Activated CD8-positive, alpha-beta memory T cell treated with anti-CD3 and anti-CD28 coated beads for 24 hours (primary cell): Measurements from ENCODE around the gene LYPD3.

Experiments
- DNase-seq: peaks from one replicate; pipeline ENCODE4 v3.0.0-alpha.2; 2020

Gene LYPD3

DNA sequence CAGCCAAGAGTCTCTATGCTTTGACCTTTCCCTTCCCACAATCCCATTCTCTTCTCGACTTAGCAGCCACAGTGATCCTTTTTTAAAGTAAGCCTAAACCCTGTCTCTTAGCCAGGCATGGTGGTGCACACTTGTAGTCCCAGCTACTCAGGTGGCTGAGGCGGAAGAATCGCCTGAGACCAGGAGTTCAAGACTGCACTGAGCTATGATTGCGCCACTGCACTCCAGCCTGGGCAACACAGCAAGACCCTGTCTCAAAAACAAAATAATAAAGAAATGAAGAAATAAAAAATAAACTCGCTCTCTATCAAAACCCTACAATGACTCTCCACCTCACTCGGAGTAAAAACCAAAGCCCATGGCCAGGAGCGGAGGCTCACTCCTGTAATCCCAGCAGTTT is 36.0 kb downstream of the LYPD3 start:
- no peak for DNase-seq

DNA sequence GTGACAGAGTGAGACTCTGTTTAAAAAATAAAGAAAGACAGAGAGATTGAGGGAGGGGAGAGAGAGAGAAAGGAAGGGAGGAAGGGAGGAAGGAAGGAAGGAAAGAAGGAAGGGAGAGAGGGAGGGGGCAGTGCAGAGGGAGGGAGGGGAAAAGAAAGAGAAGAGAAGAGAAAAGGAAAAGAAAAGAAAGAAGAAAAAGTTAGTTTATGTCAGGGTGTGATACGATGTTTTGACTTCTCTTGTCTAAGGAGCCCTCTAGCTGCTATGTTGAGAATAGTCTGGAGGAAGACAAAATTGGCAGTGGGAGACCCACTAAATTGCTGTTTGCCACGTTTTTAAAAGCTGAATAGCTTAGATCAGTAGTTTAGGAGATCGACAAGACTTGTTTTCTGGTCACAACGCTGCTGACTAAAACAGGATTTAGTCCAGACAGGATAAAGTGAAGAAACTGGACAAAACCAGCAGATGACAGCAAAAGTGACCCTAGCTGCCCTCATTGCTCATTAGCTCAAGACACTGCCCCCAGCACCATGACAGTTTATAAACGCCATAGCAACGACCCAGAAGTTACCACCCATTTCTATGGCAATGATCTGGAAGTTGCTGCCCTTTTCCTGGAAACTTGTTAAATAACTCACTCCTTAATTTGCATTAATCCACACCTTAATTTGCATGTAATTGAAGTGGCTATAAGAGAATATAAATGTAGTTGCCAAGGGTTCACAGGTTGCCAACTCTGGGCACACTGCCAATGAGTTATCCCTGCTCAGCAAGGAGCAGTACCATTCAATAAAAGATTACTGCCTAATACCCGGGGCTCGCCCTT is 39.6 kb downstream of the LYPD3 start:
- DNase-seq, result no peak

DNA sequence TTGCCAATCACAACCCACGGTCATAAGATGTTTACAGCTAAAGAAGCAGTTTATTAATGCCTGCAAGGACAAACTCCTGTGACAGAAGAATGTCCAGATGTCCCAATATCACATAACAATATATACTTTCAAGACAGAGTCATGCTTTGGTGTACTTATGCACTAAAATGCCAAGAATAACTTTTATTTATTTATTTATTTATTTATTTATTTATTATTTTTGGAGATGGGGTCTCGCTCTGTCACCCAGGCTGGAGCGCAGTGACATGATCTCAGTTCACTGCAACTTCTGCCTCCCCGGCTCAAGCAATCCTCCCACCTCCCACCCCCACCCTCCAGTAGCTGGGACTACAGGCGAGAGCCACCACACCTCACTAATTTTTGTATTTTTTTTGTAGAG is 41.6 kb downstream of the LYPD3 start:
- no peak for DNase-seq

DNA sequence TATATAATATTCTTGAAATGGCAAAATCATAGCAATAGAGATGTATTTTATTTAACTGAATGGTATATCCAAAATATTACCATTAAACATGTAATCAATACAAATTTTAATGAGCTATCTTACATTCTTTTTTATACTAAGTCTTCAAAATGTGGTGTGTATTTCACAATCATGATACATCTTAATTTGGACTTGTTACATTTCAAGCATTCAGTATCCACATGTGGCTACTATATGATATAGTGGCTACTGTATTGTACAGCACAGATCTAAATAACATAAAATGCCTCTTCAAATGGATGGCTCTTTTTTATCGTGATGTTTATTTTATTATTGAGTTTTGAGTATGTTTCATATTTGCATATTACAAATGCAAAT is 42.7 kb downstream of the LYPD3 start:
- no peak for DNase-seq

DNA sequence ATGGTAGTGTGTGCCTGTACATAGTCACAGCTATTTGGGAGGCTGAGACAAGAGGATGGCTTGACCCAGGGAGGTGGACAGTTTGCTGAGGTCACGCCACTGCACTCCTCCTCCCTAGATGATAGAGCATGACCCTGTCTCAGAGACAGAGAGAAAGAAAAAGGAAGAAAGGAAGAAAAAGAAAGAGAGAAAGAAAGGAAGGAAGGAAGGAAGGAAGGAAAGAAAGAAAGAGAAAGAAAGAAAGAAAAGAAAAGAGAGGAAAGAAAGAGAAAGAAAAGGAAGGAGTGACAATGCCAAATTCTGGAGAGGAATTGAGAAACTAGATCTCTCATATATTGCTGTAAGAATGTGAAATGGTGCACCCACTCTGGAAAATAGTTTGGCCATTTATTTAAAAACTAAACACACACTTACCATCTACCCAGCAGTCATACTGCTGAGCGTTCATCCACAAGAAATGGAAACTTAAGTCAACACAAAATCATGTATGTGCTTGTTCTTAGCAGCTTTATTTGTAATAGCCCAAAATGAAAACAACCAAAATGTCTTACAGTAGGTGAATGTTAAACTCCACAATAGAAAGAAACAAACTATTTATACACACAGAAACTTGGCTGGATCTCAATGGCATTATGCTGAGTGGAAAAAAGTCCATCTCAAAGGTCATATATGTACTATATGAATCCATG is 43.3 kb downstream of the LYPD3 start:
- no peak for DNase-seq

DNA sequence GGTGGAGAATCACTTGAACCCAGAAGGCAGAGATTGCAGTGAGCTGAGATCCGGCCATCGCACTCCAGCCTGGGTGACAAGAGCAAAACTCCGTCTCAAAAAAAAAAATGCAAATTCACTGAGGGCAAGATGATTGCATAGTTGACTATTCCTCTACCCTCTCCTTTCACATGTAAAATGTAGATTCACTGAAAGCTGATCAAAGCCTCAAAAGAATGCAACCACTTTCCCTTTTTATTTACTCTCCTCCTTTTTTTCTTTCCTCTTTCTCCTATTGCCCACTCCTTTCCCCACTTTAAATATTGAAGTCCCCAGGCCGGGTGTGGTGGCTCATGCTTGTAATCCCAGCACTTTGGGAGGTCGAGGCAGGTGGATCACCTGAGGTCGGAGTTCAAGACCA is 44.5 kb downstream of the LYPD3 start:
- peak; percentile 17 for DNase-seq

DNA sequence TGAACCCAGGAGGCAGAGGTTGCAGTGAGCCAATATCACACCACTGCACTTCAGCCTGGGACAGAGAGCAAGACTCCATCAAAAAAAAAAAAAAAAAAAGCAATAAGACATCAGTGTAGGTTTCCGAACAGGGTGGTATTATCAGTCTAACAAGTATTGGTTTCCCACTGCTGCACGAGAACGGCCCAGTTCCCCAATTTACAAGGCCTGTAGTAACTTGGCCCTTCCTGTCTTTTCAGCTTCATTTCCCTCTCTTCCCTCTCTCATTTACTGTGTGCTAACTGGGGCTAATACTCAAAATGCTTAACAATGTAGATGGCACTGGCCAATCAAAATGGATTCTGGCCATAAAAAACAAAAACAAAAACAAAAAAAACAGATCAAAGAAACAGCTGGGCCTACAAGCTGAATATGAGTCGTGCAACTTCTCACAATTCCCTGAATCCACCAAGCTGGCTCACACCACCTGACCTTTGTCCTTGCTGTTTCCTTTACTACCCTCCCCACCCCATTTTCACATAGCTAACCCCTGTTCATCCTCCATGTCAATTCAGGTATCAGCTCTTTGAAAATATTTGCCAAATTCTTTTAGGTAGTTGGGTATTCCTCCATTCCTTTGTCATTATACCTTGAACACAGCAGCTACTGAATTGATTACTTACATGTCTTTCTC is 48.3 kb downstream of the LYPD3 start:
- DNase-seq, result no peak

DNA sequence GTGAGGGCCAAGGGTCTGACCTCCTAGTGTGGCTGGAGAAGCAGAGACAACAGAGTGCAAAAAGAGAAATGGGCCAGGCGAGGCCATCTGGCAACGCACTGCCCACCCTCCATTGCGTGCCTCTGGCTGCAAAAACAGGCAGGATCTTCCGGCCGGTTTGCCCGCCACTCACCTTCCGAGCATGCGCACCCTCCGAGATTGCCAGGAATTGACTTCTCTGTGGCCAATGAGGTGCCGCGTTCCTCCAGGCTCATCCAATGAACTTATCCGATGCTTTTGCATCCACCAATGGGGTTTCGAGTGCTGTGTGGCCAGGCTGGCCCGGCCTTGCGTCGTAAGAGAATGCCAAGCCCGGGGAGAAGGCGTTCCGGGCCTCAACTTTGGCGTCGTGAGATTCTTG is 50.9 kb downstream of the LYPD3 start, which contains the start of gene TEX101:
TEX101 (plus strand) TSS at position 337 of the 400 bp plus-strand sequence. CDS start 1,030 bp downstream, outside the sequence.
- DNase-seq, result peak; percentile 32

DNA sequence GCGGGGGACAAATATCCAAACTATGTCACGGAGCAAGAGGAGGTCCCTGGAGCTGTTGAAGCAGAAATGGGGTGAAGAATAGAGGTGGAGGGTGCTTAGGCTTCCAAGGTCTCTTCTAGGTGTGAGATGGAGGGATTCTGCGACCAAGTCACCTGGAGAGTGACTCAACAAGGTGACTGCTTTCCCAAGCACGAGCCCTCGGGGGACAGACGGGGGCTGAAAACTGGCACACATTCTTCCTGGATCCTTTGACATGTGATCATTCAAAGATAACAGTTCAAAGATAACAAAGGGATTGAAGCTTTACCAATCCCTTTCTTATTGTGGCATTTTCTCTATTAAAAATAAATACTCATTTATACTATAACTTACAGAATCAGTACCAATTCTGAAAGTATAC is 53.0 kb downstream of the LYPD3 start:
- DNase-seq, result peak; percentile 26
